Measurements from ENCODE around the gene STAT3. TPM values are rescaled to one million over a fixed set of nuclear protein-coding genes. Genes with fewer than 3 reads are reported as not detected.
"Not testable (repeated sequence)": the region's sequence is repeated elsewhere in the genome, so short reads cannot be mapped to it uniquely, and the experiment has no call there.

Gene STAT3
- total and polyA plus RNA-seq, 8 donors = 31.3 to 207 (median 104) TPM

GRCh38 chr17:42266918-42267766 is 121.1 kb downstream of the STAT3 start:
- Histone ChIP-seq H3K27ac (peak overlapping the region in 3 of 5 donors; percentile 37 to 55 (median 48)), H3K4me3 (no peak overlapping the region), H3K27me3 (no peaks in the 10 kb centered on the region), H3K36me3 (no peaks in the 10 kb centered on the region), H3K4me1 (peaks cover 0 to 55% (median 27%) of the 10 kb centered on the region in 4 donors), H3K9me3 (no peaks in the 10 kb centered on the region)
- peak in 1 of 3 donors; percentile 53 for TF ChIP-seq POLR2AphosphoS5 (IDR thresholded peaks at IDR 0.05)
- TF ChIP-seq EP300 (IDR thresholded peaks at IDR 0.05) = no peak
- DNase-seq = peak in 1 of 2 donors; percentile 36
- intact Hi-C loops (cut with DNase I; ENCODE audit: low total_unique reads) = no loop called here
- WGBS, 5 donors = 62 to 71% (median 67%) methylated on average over 9 of the region's 9 CpGs

GRCh38 chr17:42266462-42266861 is 121.8 kb downstream of the STAT3 start:
- peak overlapping the region in 3 of 5 donors; percentile 37 to 55 (median 48) for H3K27ac ChIP-seq
- H3K4me1 ChIP-seq = peaks cover 0 to 50% (median 26%) of the 10 kb centered on the region in 4 donors
- H3K4me3 ChIP-seq = no peak overlapping the region
- no peaks in the 10 kb centered on the region for H3K9me3 ChIP-seq
- H3K27me3 ChIP-seq = no peaks in the 10 kb centered on the region
- DNase-seq = no peak
- TF ChIP-seq POLR2AphosphoS5 (IDR thresholded peaks at IDR 0.05) (no peak), EP300 (IDR thresholded peaks at IDR 0.05) (no peak), POLR2A (IDR thresholded peaks at IDR 0.05) (no peak), CTCF (IDR thresholded peaks at IDR 0.05) (no peak)
- no peaks in the 10 kb centered on the region for H3K36me3 ChIP-seq
- intact Hi-C loops (cut with DNase I; ENCODE audit: low total_unique reads) = no loop called here
- 83 to 92% (median 86%) methylated on average over 2 of the region's 2 CpGs for WGBS, 5 donors

GRCh38 chr17:42264366-42264765 is 123.9 kb downstream of the STAT3 start:
- peaks cover 0 to 30% (median 15%) of the 10 kb centered on the region in 4 donors for H3K4me1 ChIP-seq
- WGBS, 5 donors = 85 to 100% (median 100%) methylated on average over 2 to 3 of the region's 4 CpGs; no CpG with 5 or more reads in 2 of the 5 donors
- H3K27ac ChIP-seq; H3K36me3 ChIP-seq; H3K9me3 ChIP-seq; intact Hi-C loops (cut with DNase I; ENCODE audit: low total_unique reads); H3K27me3 ChIP-seq; DNase-seq; H3K4me3 ChIP-seq: not testable (repeated sequence)

Other genes with a start within 250 kb of the STAT3 start
- 100 to 1,000 TPM in 1 of 5 donors, 10 to 100 TPM in 4; 26.8 to 105 (median 69.2) TPM for gene RAB5C, start 233.5 kb downstream of the STAT3 start, total RNA-seq
- 100 to 1,000 TPM in 2 of 3 donors, 10 to 100 TPM in 1; 67.0 to 225 (median 170) TPM for gene RAB5C, start 233.5 kb downstream of the STAT3 start, polyA plus RNA-seq
- not detected for gene KCNH4, start 207.3 kb downstream of the STAT3 start, total RNA-seq
- not detected for gene KCNH4, start 207.3 kb downstream of the STAT3 start, polyA plus RNA-seq
- gene HCRT, start 203.0 kb downstream of the STAT3 start, total RNA-seq = not detected
- gene HCRT, start 203.0 kb downstream of the STAT3 start, polyA plus RNA-seq = not detected
- 10 to 100 TPM in 3 of 5 donors, 1 to 10 TPM in 1, not detected in 1; 7.1 to 43.2 (median 13.5) TPM for gene GHDC, start 193.9 kb downstream of the STAT3 start, total RNA-seq
- 10 to 100 TPM; 11.3 to 14.5 (median 13.9) TPM for gene GHDC, start 193.9 kb downstream of the STAT3 start, polyA plus RNA-seq
- 10 to 100 TPM; 51.4 to 86.2 (median 62.4) TPM for gene STAT5B, start 112.1 kb downstream of the STAT3 start, total RNA-seq
- 10 to 100 TPM; 18.9 to 24.1 (median 19.8) TPM for gene STAT5B, start 112.1 kb downstream of the STAT3 start, polyA plus RNA-seq
- 10 to 100 TPM; 16.2 to 81.7 (median 20.6) TPM for gene STAT5A, start 99.9 kb downstream of the STAT3 start, total RNA-seq
- gene STAT5A, start 99.9 kb downstream of the STAT3 start, polyA plus RNA-seq = 10 to 100 TPM in 2 of 3 donors, 1 to 10 TPM in 1; 9.6 to 10.5 (median 10.5) TPM
- gene CAVIN1, start 34.8 kb upstream of the STAT3 start, total RNA-seq = 100 to 1,000 TPM in 3 of 5 donors, 10 to 100 TPM in 2; 75.2 to 244 (median 162) TPM
- 100 to 1,000 TPM in 1 of 3 donors, 10 to 100 TPM in 2; 61.2 to 104 (median 94.2) TPM for gene CAVIN1, start 34.8 kb upstream of the STAT3 start, polyA plus RNA-seq
- 100 to 1,000 TPM in 3 of 5 donors, 10 to 100 TPM in 2; 61.7 to 435 (median 123) TPM for gene ATP6V0A1, start 70.4 kb upstream of the STAT3 start, total RNA-seq
- gene ATP6V0A1, start 70.4 kb upstream of the STAT3 start, polyA plus RNA-seq = 10 to 100 TPM; 13.1 to 24.5 (median 13.2) TPM
- gene NAGLU, start 147.8 kb upstream of the STAT3 start, total RNA-seq = 10 to 100 TPM; 11.7 to 55.8 (median 22.9) TPM
- 10 to 100 TPM; 16.7 to 22.4 (median 19.9) TPM for gene NAGLU, start 147.8 kb upstream of the STAT3 start, polyA plus RNA-seq
- gene HSD17B1, start 164.5 kb upstream of the STAT3 start, total RNA-seq = 1 to 10 TPM in 1 of 5 donors, under 1 TPM in 1, not detected in 3; 0.55 to 1.8 TPM
- gene HSD17B1, start 164.5 kb upstream of the STAT3 start, polyA plus RNA-seq = 1 to 10 TPM; 2.7 to 4.8 (median 4.6) TPM
- 100 to 1,000 TPM in 1 of 5 donors, 10 to 100 TPM in 4; 15.6 to 127 (median 43.5) TPM for gene COASY, start 173.7 kb upstream of the STAT3 start, total RNA-seq
- gene COASY, start 173.7 kb upstream of the STAT3 start, polyA plus RNA-seq = 10 to 100 TPM; 79.6 to 93.4 (median 88.4) TPM
- 100 to 1,000 TPM in 1 of 5 donors, 10 to 100 TPM in 4; 39.7 to 101 (median 62.5) TPM for gene MLX, start 178.7 kb upstream of the STAT3 start, total RNA-seq
- 10 to 100 TPM; 39.1 to 83.4 (median 55.5) TPM for gene MLX, start 178.7 kb upstream of the STAT3 start, polyA plus RNA-seq
- 1 to 10 TPM in 2 of 5 donors, under 1 TPM in 1, not detected in 2; 0.89 to 3.3 (median 2.4) TPM for gene PSMC3IP, start 189.3 kb upstream of the STAT3 start, total RNA-seq
- gene PSMC3IP, start 189.3 kb upstream of the STAT3 start, polyA plus RNA-seq = 1 to 10 TPM; 5.1 to 6.5 (median 5.2) TPM
- gene RETREG3, start 220.9 kb upstream of the STAT3 start, total RNA-seq = 10 to 100 TPM; 21.1 to 74.8 (median 51.0) TPM
- 10 to 100 TPM in 2 of 3 donors, 1 to 10 TPM in 1; 9.5 to 20.4 (median 15.4) TPM for gene RETREG3, start 220.9 kb upstream of the STAT3 start, polyA plus RNA-seq
- gene TUBG1, start 221.2 kb upstream of the STAT3 start, total RNA-seq = 10 to 100 TPM; 18.5 to 72.4 (median 49.2) TPM
- 10 to 100 TPM; 33.3 to 51.5 (median 42.2) TPM for gene TUBG1, start 221.2 kb upstream of the STAT3 start, polyA plus RNA-seq

All from stomach (tissue), 9 donors.